Cardiac atrium fibroblast (primary cell): ENCODE results near the gene OSBPL6. TPM values are rescaled to one million over a fixed set of nuclear protein-coding genes. Genes with fewer than 3 reads are reported as not detected.

Experiments
- total RNA-seq: library from RNA; depleted of rRNA; stranded (reverse); fragments of >200 nt; gene quantifications from 2 replicates; pipeline ENCODE4 v1.2.3, GENCODE V29; 2015

OSBPL6 gene
- total RNA-seq: 4.3 and 8.9 TPM in 2 replicates

DNA sequence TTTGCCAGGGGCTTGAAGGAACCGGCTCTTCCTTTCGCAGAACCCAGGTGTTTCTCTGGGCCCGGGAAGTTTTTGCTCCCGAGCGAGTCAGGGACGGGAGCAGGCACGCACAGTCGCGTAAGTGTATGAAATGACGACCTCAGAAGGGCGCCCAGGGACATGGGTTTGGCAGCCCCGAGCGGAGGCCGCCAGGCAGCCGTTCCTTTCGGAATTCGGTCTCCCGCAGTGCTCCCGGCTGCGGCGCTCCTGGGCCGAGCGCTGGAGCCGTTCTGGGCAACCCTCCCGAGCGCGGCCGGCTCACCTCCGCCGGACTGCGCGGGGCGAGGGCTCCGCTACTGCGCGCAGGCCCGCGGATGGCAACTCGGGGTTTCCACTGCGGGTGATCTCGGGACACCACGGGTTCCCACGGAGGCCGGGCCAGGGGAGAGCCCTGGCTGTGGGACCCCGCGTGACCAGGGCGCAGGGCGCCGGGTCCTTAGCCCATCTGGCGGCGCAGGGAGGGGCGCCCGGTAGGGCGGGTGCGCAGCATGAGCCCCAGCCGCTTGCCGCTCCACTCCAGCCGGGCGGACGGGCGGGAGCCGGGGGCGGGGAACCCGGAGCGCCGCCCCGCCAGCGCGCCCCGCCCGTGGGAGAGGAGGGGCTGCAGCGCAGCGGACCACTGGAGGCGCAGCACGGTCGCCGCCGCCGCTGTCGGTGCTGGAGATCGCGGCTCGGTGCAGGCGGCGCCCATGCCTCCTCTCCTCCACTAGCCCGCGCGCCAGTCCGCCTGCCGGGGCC lies at the start of gene OSBPL6:
Gene OSBPL6, plus strand, starts transcription at position 690 of the 777 bp plus-strand sequence. CDS start 111,673 bp downstream, outside the sequence.

DNA sequence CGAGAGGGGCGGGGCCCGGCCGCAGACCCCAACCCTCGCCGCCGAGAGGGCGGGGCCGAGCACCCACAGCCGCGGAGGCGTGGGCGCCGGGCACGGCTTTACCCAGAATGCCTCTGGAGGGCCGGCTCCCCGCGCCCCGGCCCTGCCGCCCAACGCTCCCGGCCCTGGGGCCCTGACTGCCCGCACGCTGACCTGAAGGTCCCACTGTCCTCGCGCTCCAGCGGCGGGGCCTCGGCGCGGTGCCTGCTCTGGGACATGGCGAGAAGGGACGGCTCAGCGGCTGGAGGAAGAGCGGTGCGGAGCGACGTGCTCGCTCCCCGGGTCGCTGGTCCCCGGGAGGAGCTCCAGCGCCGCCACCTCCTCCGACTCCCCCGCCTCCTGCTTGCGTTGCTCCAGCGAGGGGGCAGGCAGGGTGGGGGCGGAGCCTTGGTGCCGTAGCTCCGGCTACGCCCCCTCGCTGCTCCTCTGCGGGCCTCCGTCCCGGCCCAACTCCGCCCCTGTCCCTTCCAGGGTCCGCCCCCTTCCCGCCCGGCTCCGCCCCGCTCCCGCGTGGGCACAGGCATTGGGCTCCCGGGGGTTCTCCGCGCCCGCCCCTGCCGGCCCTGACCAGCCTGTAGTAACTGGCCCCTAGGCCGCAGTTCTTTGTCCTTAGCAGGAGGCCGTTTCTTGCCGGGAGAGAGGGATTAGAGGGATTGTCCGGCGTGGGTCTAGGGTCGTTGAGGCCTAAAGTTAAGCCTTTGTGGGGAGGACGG lies 256.6 kb downstream of the OSBPL6 start, which contains the start of the genes PJVK and PRKRA:
Gene PJVK, plus strand, starts transcription at position 605 of the 752 bp plus-strand sequence. CDS start 2,032 bp downstream, outside the sequence.
Gene PRKRA, minus strand, starts transcription at position 402 of the 752 bp plus-strand sequence. Its CDS starts 145 bp downstream, at position 257.

Other genes starting within 250 kb of the OSBPL6 start
- gene PDE11A, start 121.7 kb upstream of the OSBPL6 start, total RNA-seq: not detected in 2 replicates
- gene RBM45, start 82.1 kb upstream of the OSBPL6 start, total RNA-seq: 9.9 and 11.8 TPM in 2 replicates